ENCODE data around the gene DDX39A. TPM values are rescaled to one million over a fixed set of nuclear protein-coding genes. Genes with fewer than 3 reads are reported as not detected.

DDX39A gene
- total RNA-seq: 30.0 and 43.6 TPM in 2 replicates

DNA sequence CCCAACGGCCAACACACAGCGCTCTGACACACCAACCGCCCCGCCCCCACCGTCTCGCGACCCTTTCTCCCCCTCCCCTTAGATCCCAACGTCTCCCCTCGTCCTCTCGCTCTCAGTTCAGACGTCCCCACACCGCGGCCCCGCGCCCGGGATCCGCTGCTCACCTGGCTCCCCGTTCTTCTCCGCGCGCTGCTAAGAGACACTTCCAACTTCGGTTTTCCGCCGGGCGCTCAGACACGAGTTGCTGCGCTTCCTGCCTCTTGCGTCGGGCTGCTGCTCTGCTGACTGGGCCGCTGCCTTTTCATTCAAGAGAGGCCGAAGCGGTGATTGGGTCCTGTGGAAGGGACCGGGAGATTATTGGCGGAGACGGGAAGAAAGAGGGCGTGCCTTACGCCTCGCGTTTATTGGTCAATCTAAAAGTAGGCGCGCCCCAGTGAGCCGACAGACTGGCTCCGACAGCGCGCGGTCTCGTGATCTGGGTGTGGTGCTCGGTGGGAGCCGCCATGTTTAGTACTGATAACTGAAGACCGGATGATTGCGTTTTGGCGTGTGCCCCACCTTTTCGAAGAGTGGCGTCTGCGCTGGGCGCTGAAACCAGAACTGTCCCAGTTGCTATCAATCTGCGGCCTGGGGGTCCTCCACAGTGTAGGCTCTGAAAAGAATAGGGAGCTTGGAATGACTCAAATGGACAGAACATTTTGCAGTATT lies at the start of gene DDX39A:
DDX39A (minus strand) TSS at position 236 of the 708 bp plus-strand sequence. CDS start 6,121 bp downstream, outside the sequence.

GRCh38 chr19:14432791-14433553 lies 13.8 kb upstream of the DDX39A start, which contains the start of gene PKN1:
PKN1 (plus strand) TSS chr19:14433306; CDS start chr19:14433522, 216 bp downstream.

Other genes starting within 250 kb of the DDX39A start
- 1.5 and 5.0 TPM in 2 replicates for gene ADGRL1, start 213.2 kb downstream of the DDX39A start, total RNA-seq
- 10.4 and 37.4 TPM in 2 replicates for gene ADGRE5, start 37.9 kb downstream of the DDX39A start, total RNA-seq
- gene PKN1, start 14.0 kb upstream of the DDX39A start, total RNA-seq: 123 and 166 TPM in 2 replicates
- 1.2 and 5.6 TPM in 2 replicates for gene PTGER1, start 56.0 kb upstream of the DDX39A start, total RNA-seq
- 116 and 159 TPM in 2 replicates for gene GIPC1, start 76.8 kb upstream of the DDX39A start, total RNA-seq
- 51.9 and 53.4 TPM in 2 replicates for gene DNAJB1, start 99.1 kb upstream of the DDX39A start, total RNA-seq
- 14.6 and 21.3 TPM in 2 replicates for gene TECR, start 110.3 kb upstream of the DDX39A start, total RNA-seq
- gene NDUFB7, start 152.7 kb upstream of the DDX39A start, total RNA-seq: 97.1 and 216 TPM in 2 replicates
- gene CLEC17A, start 163.7 kb upstream of the DDX39A start, total RNA-seq: not detected in 2 replicates

Measured in smooth muscle cell of the umbilical artery (primary cell).